Adrenal gland (tissue), 12 donors: Measurements from ENCODE around the gene SAT2. TPM values are rescaled to one million over a fixed set of nuclear protein-coding genes. Genes with fewer than 3 reads are reported as not detected.

ENCODE experiments used
- DNase-seq, 7 donors: peaks; one replicate each; pipeline ENCODE4 v3.0.0-alpha.2; 2019 to 2020
- H3K27ac ChIP-seq, 5 donors: fragments of 200-600 bp; sonication (generic) in 4 of 5; 1 replicate in 3 of 5; 2 replicates in 2 of 5; pipeline versions ENCODE4 v1.5.1 to v1.8.0; 2016 to 2020; ENCODE audit warnings: mild to moderate bottlenecking in 1 of 5
- H3K27me3 ChIP-seq: fragments of 200-600 bp; 2 replicates; pipeline ENCODE4 v1.8.0; 2021
- H3K36me3 ChIP-seq, 2 donors: fragments of 200-600 bp; replicated peaks in 1 of 2; 1 replicate in 1 of 2; 2 replicates in 1 of 2; pipeline versions ENCODE4 v1.5.1 to v1.8.0; 2018 to 2022
- H3K4me1 ChIP-seq, 2 donors: fragments of 200-600 bp; replicated peaks in 1 of 2; 1 replicate in 1 of 2; 2 replicates in 1 of 2; pipeline versions ENCODE4 v1.5.1 to v1.8.0; 2018 to 2021
- H3K4me3 ChIP-seq, 4 donors: fragments of 200-600 bp; sonication (generic) in 3 of 4; one replicate each; pipeline ENCODE4 v1.5.1; 2016 to 2018
- H3K9me3 ChIP-seq, 3 donors: fragments of 200-600 bp; sonication (generic) in 1 of 3; replicated peaks in 1 of 3; 1 replicate in 2 of 3; 2 replicates in 1 of 3; pipeline versions ENCODE4 v1.5.1 to v1.8.0; 2016 to 2021
- POLR2A ChIP-seq, 2 donors: fragments of 450-650 bp; IDR thresholded peaks; one replicate each; pipeline ENCODE4 v1.6.1; 2017; ENCODE audit warnings: antibody characterized with exemption in 2 of 2, mild to moderate bottlenecking in 2 of 2, moderate library complexity in 1 of 2
- WGBS, 4 donors: extraction: QIAGEN DNeasy Blood & Tissue Kit in 2 of 4; methylation state at CpG; one replicate each; pipeline versions ENCODE4 v1.1.5 to v1.1.7; 2013 to 2017; 5-methylcytosine and 5-hydroxymethylcytosine counted together
- intact Hi-C, 2 donors: fragments of 100-400 bp; cut with DNase I; formaldehyde crosslinking; loops; one replicate each; pipeline versions ENCODE4 v1.14.1 to v1.15.0; 2022 to 2023
- polyA plus RNA-seq, 3 donors: library from polyadenylated mRNA; stranded (reverse); fragments of 200-250 nt in 2 of 3; fragments of 350-450 nt in 1 of 3; fragmentation: Illumina TruSeq in 1 of 3; extraction: RNeasy Lipid Tissue Mini Kit (QIAGEN cat#74804) in 1 of 3; gene quantifications; one replicate each; pipeline ENCODE4 v1.2.3, GENCODE V29; 2013 to 2014
- total RNA-seq, 9 donors: library from RNA; depleted of rRNA in 4 of 9; stranded (reverse); fragments of >200 nt in 4 of 9; fragments of 120-200 nt in 1 of 9; fragmentation: NEBNext Ultra II Directional in 1 of 9; extraction: Animal tissue kit (Norgen Biotek cat#: 25700) in 1 of 9; gene quantifications; one replicate each; pipeline versions ENCODE4 v1.1.0 to v1.2.4, GENCODE V29; 2013 to 2023
- TF ChIP-seq, protein P1 (sequence below), 6 experiments: fragments of 450-650 bp in 4 of 6; fragments of 200-600 bp in 2 of 6; sonication (generic) in 1 of 6; IDR thresholded peaks; 1 replicate in 5 of 6; 2 replicates in 1 of 6; pipeline versions ENCODE4 v1.5.1 to v1.8.0; 2016 to 2021; ENCODE audit warnings: antibody characterized with exemption in 6 of 6, mild to moderate bottlenecking in 2 of 6, moderate library complexity in 1 of 6
- donor health status: healthy with polysubstance abuse.
- donor health status: Bipolar disorder and iron deficiency.
- donor health status: DM: yes; HTN: yes; CAD: no.
- donor health status: DM: no; HTN: no; CAD: no.
- donor health status: DM: no; HTN: no; CAD: no.
- donor health status: DM: yes; HTN: yes; CAD: no.

SAT2 gene
- total and polyA plus RNA-seq, 12 donors, result 165 to 700 (median 254) TPM

DNA sequence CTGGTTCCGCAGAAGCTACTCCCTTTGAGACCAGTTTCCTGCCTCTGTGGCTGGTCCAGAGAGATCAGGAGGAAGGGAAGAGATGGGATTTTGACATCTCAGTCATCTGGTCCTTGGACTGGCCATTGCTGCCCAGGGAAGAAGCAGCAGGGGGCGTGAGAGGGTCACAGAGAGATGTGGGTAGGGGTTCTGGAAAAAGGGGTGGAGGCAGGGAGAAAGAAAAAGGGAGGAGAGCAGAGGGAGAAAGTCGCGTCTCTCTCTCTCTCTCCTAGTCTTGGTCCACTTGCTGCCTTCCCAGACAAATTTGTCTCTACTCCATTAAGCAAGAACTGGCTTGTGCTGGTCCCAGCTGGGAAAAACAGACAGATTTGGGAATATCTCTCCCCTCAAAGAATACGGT, 6.8 kb upstream of the SAT2 start:
- intact Hi-C loops, result loop anchor here (5.0 to 10.0 kb wide), 3 partner anchors 50 to 150 kb away; partner anchors contain the start of genes TP53 (in 2 of the 2) and WRAP53 (in 2 of the 2)
- no peak for TF ChIP-seq POLR2A (IDR thresholded peaks at IDR 0.05)
- TF ChIP-seq, protein P1, sequence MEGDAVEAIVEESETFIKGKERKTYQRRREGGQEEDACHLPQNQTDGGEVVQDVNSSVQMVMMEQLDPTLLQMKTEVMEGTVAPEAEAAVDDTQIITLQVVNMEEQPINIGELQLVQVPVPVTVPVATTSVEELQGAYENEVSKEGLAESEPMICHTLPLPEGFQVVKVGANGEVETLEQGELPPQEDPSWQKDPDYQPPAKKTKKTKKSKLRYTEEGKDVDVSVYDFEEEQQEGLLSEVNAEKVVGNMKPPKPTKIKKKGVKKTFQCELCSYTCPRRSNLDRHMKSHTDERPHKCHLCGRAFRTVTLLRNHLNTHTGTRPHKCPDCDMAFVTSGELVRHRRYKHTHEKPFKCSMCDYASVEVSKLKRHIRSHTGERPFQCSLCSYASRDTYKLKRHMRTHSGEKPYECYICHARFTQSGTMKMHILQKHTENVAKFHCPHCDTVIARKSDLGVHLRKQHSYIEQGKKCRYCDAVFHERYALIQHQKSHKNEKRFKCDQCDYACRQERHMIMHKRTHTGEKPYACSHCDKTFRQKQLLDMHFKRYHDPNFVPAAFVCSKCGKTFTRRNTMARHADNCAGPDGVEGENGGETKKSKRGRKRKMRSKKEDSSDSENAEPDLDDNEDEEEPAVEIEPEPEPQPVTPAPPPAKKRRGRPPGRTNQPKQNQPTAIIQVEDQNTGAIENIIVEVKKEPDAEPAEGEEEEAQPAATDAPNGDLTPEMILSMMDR (IDR thresholded peaks at IDR 0.05), result peak; percentile 19 to 87 (median 68)
- peak; percentile 64 to 85 (median 81) for DNase-seq
- no peaks in the 10 kb centered on the region for H3K27me3 ChIP-seq
- no peaks in the 10 kb centered on the region for H3K4me1 ChIP-seq
- no peak overlapping the region for H3K27ac ChIP-seq
- no peaks in the 10 kb centered on the region for H3K9me3 ChIP-seq
- no peak overlapping the region for H3K4me3 ChIP-seq
- H3K36me3 ChIP-seq, result no peaks in the 10 kb centered on the region
- 19 to 33% (median 25%) methylated on average over 5 of the region's 5 CpGs for WGBS, 4 donors

DNA sequence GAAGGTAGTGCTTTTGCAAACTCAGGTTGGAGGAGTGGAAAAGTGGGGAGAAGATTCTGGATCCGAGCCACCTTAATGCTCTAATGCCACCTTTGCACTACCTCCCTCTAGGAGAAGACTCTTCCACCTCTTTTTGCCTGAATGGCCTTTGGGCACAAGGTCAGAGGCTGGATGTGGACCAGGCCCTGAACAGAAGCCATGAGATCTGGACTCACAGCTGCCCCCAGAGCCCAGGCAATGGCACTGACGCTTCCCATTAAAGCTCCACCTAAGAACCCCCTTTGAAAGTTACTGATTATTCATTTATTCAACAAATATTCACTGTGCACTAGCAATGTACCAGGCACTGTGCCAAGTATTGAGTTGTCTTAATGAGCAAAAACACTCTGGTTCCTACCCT, 5.5 kb upstream of the SAT2 start:
- Histone ChIP-seq H3K27me3 (no peaks in the 10 kb centered on the region), H3K4me3 (no peak overlapping the region), H3K27ac (no peak overlapping the region), H3K36me3 (no peaks in the 10 kb centered on the region), H3K4me1 (peaks cover 3% of the 10 kb centered on the region in 2 donors), H3K9me3 (no peaks in the 10 kb centered on the region)
- TF ChIP-seq POLR2A (IDR thresholded peaks at IDR 0.05), result no peak
- TF ChIP-seq, protein P1 (IDR thresholded peaks at IDR 0.05), result no peak
- WGBS, 4 donors, result 68 to 86% (median 82%) methylated on average over 2 of the region's 2 CpGs
- DNase-seq, result no peak
- intact Hi-C loops, result loop anchor here (5.0 to 10.0 kb wide), 3 partner anchors 52 to 152 kb away; partner anchors contain the start of genes TP53 (in 2 of the 2) and WRAP53 (in 2 of the 2)

DNA sequence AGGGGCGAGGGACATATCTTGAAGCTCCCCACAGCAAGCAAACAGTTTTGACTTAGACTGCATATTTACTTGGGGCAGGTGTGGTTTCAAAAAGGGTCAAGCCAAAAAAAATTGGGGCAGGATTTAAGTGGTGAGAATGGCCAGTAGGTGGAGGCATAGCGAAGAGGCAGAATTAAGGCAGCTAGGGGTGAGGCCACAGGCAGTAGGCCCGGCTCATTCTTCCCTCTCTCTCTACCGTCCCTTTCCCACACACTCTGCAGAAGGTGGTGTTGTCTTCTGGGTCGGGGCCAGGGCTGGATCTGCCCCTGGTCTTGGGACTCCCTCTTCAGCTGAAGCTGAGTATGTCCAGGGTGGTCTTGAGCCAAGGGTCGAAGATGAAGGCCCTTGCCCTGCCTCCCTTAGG, 4.9 kb upstream of the SAT2 start:
- H3K36me3 ChIP-seq, result no peaks in the 10 kb centered on the region
- H3K4me3 ChIP-seq, result no peak overlapping the region
- H3K9me3 ChIP-seq, result no peaks in the 10 kb centered on the region
- peak; percentile 43 to 69 (median 63) for DNase-seq
- WGBS, 4 donors, result 41 to 49% (median 46%) methylated on average over 6 of the region's 6 CpGs
- H3K27ac ChIP-seq, result peak overlapping the region in 1 of 5 donors; percentile 32
- no peak for TF ChIP-seq POLR2A (IDR thresholded peaks at IDR 0.05)
- TF ChIP-seq, protein P1 (IDR thresholded peaks at IDR 0.05), result peak; percentile 34 to 68 (median 61)
- peaks cover 6% of the 10 kb centered on the region in 2 donors for H3K4me1 ChIP-seq
- intact Hi-C loops, result loop anchor here (5.0 to 10.0 kb wide), 3 partner anchors 52 to 152 kb away; partner anchors contain the start of genes TP53 (in 2 of the 2) and WRAP53 (in 2 of the 2)
- H3K27me3 ChIP-seq, result no peaks in the 10 kb centered on the region

DNA sequence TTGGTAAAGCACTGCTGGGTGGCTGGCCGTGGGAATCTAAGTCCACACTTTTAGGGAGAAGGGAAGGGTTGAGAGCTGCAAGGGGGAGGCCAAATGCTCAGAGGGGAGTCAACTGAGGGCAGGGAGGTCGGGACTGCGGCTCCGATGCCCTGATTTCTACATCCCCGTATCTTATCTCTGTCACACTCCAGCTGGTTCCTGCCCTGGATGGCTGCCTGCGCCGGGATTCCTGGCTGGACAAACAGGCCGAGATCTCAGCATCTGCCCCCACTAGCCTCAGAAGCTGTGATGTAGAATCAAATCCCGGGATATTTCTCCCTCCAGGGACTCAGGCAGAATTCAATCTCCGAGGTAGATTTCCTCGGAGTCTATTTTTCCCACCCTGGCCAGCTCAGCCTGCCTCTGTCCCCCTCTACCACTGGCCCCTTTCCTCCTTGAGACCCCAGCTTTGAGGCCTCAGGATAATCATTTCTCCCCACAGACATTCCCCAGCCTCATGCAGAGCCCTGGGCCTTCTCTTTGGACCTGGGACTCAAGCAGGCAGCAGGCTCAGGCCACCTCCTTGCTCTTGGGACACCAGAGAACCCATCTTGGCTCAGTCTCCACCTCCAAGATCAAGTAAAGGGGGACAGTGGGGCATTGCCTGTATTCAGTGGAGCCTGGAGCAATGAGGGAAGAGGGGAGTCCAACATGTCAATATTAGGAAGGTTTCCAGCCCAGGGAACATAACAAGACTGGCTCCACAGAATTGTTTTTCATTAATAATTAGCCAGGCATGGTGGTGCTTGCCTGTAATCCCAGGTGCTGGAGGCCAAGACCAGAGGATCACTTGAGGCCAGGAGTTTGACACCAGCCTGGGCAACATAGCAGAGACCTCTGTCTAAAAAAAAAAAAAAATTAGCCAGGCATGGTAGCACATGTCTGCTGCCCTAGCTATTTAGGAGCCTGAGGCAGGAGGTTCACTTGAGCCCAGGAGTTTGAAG, 4.1 kb upstream of the SAT2 start:
- intact Hi-C loops, result loop anchor here (5.0 to 10.0 kb wide), 3 partner anchors 53 to 153 kb away; partner anchors contain the start of genes TP53 (in 2 of the 2) and WRAP53 (in 2 of the 2)
- DNase-seq, result peak in 1 of 7 donors; percentile 41
- no peak overlapping the region for H3K27ac ChIP-seq
- peaks cover 8 to 10% of the 10 kb centered on the region in 2 donors for H3K4me1 ChIP-seq
- H3K9me3 ChIP-seq, result no peaks in the 10 kb centered on the region
- 59 to 80% (median 71%) methylated on average over 6 to 11 of the region's 11 CpGs for WGBS, 4 donors
- no peak for TF ChIP-seq POLR2A (IDR thresholded peaks at IDR 0.05)
- TF ChIP-seq, protein P1 (IDR thresholded peaks at IDR 0.05), result no peak
- H3K27me3 ChIP-seq, result no peaks in the 10 kb centered on the region
- no peak overlapping the region for H3K4me3 ChIP-seq
- H3K36me3 ChIP-seq, result no peaks in the 10 kb centered on the region
